Measurements from ENCODE around the gene AMOTL1.

Gene AMOTL1

GRCh38 chr11:94895971-94896370 is 127.8 kb downstream of the AMOTL1 start:
- H3K23ac ChIP-seq (ENCODE audit: low read length in 2 of 2), result no peak overlapping the region
- DNase-seq, result peak; percentile 81
- no peak overlapping the region for H2BK120ac ChIP-seq (ENCODE audit: low read depth, low read length)
- peak overlapping the region in 1 of 2 experiments; percentile 36 for H3K14ac ChIP-seq (ENCODE audit: low read length in 2 of 2)
- H2BK15ac ChIP-seq (ENCODE audit: low read depth, poor library complexity, severe bottlenecking), result no peak overlapping the region
- H4K91ac ChIP-seq (ENCODE audit: low read length), result no peak overlapping the region
- no peaks in the 10 kb centered on the region for H3K27me3 ChIP-seq (ENCODE audit: control insufficient read depth in 1 of 2, insufficient read depth in 1 of 2, low read length in 2 of 2)
- no peak overlapping the region for H3K4ac ChIP-seq (ENCODE audit: low read depth in 1 of 2, low read length in 2 of 2)
- H2BK12ac ChIP-seq (ENCODE audit: low read length in 2 of 2), result no peak overlapping the region
- H3K36me3 ChIP-seq (ENCODE audit: control insufficient read depth in 1 of 2, insufficient read depth in 2 of 2, low read depth in 1 of 2, low read length in 2 of 2), result peaks cover 8 to 38% of the 10 kb centered on the region in 2 experiments
- peaks cover 37% of the 10 kb centered on the region for H3K9me3 ChIP-seq (ENCODE audit: control insufficient read depth, low read length)
- peak overlapping the region in 1 of 2 experiments; percentile 73 for H3K18ac ChIP-seq (ENCODE audit: low read depth in 1 of 2, low read length in 2 of 2)
- no peak overlapping the region for H3K4me3 ChIP-seq (ENCODE audit: insufficient read depth in 1 of 2, low read depth in 1 of 2, low read length in 2 of 2)
- H4K8ac ChIP-seq (ENCODE audit: low read length), result no peak overlapping the region
- H3K4me2 ChIP-seq (ENCODE audit: low read length, poor library complexity, severe bottlenecking), result no peak overlapping the region
- H2BK5ac ChIP-seq (ENCODE audit: low read depth, low read length, poor library complexity, severe bottlenecking), result no peak overlapping the region
- peak overlapping the region; percentile 74 for H2AK5ac ChIP-seq (ENCODE audit: low read length, severe bottlenecking)
- H3K27ac ChIP-seq (ENCODE audit: low read length, poor library complexity, severe bottlenecking), result peak overlapping the region; percentile 56
- 60% methylated on average over 2 of the region's 2 CpGs for WGBS
- H3K4me1 ChIP-seq (ENCODE audit: control insufficient read depth, insufficient read depth, low read depth, low read length), result peaks cover 4% of the 10 kb centered on the region
- H3K9ac ChIP-seq (ENCODE audit: low read length), result no peak overlapping the region
- peaks cover 14% of the 10 kb centered on the region for H3K79me1 ChIP-seq (replicated peaks; ENCODE audit: low read length, poor library complexity, severe bottlenecking)
- no peak overlapping the region for H2AFZ ChIP-seq (ENCODE audit: low read depth, low read length)

GRCh38 chr11:94897330-94897768 is 129.2 kb downstream of the AMOTL1 start:
- Histone ChIP-seq H3K4ac (ENCODE audit: low read depth in 1 of 2, low read length in 2 of 2) (no peak overlapping the region), H3K18ac (ENCODE audit: low read depth in 1 of 2, low read length in 2 of 2) (no peak overlapping the region), H2BK15ac (ENCODE audit: low read depth, poor library complexity, severe bottlenecking) (no peak overlapping the region), H2AFZ (ENCODE audit: low read depth, low read length) (no peak overlapping the region), H3K36me3 (ENCODE audit: control insufficient read depth in 1 of 2, insufficient read depth in 2 of 2, low read depth in 1 of 2, low read length in 2 of 2) (peaks cover 8 to 44% of the 10 kb centered on the region in 2 experiments), H3K27ac (ENCODE audit: low read length, poor library complexity, severe bottlenecking) (no peak overlapping the region), H4K8ac (ENCODE audit: low read length) (no peak overlapping the region), H3K9ac (ENCODE audit: low read length) (no peak overlapping the region), H3K79me1 (replicated peaks; ENCODE audit: low read length, poor library complexity, severe bottlenecking) (peaks cover 16% of the 10 kb centered on the region), H2AK5ac (ENCODE audit: low read length, severe bottlenecking) (no peak overlapping the region), H2BK120ac (ENCODE audit: low read depth, low read length) (no peak overlapping the region), H4K91ac (ENCODE audit: low read length) (no peak overlapping the region), H3K4me3 (ENCODE audit: insufficient read depth in 1 of 2, low read depth in 1 of 2, low read length in 2 of 2) (no peak overlapping the region), H3K4me1 (ENCODE audit: control insufficient read depth, insufficient read depth, low read depth, low read length) (peaks cover 4% of the 10 kb centered on the region), H2BK12ac (ENCODE audit: low read length in 2 of 2) (no peak overlapping the region), H2BK5ac (ENCODE audit: low read depth, low read length, poor library complexity, severe bottlenecking) (no peak overlapping the region), H3K27me3 (ENCODE audit: control insufficient read depth in 1 of 2, insufficient read depth in 1 of 2, low read length in 2 of 2) (no peaks in the 10 kb centered on the region), H3K4me2 (ENCODE audit: low read length, poor library complexity, severe bottlenecking) (no peak overlapping the region), H3K23ac (ENCODE audit: low read length in 2 of 2) (no peak overlapping the region), H3K9me3 (ENCODE audit: control insufficient read depth, low read length) (peaks cover 30% of the 10 kb centered on the region), H3K14ac (ENCODE audit: low read length in 2 of 2) (no peak overlapping the region)
- DNase-seq, result peak; percentile 66
- 0% methylated on average over 1 of the region's 1 CpG for WGBS

- peaks cover 12 to 28% of the 10 kb centered on the region in 2 experiments for H3K36me3 ChIP-seq (ENCODE audit: control insufficient read depth in 1 of 2, insufficient read depth in 2 of 2, low read depth in 1 of 2, low read length in 2 of 2)
- 100% methylated on average over 1 of the region's 2 CpGs for WGBS
- no peak overlapping the region for H2AFZ ChIP-seq (ENCODE audit: low read depth, low read length)
- peaks cover 17% of the 10 kb centered on the region for H3K9me3 ChIP-seq (ENCODE audit: control insufficient read depth, low read length)
- no peak overlapping the region for H3K23ac ChIP-seq (ENCODE audit: low read length in 2 of 2)
- no peak overlapping the region for H3K4ac ChIP-seq (ENCODE audit: low read depth in 1 of 2, low read length in 2 of 2)
- no peak overlapping the region for H4K91ac ChIP-seq (ENCODE audit: low read length)
- no peak overlapping the region for H2BK5ac ChIP-seq (ENCODE audit: low read depth, low read length, poor library complexity, severe bottlenecking)
- no peak overlapping the region for H2AK5ac ChIP-seq (ENCODE audit: low read length, severe bottlenecking)
- H3K18ac ChIP-seq (ENCODE audit: low read depth in 1 of 2, low read length in 2 of 2), result no peak overlapping the region
- DNase-seq, result no peak
- peak overlapping the region; percentile 23 for H4K8ac ChIP-seq (ENCODE audit: low read length)
- H3K27ac ChIP-seq (ENCODE audit: low read length, poor library complexity, severe bottlenecking), result no peak overlapping the region
- no peak overlapping the region for H3K14ac ChIP-seq (ENCODE audit: low read length in 2 of 2)
- H3K9ac ChIP-seq (ENCODE audit: low read length), result no peak overlapping the region
- H3K79me1 ChIP-seq (replicated peaks; ENCODE audit: low read length, poor library complexity, severe bottlenecking), result peaks cover 6% of the 10 kb centered on the region
- no peak overlapping the region for H2BK120ac ChIP-seq (ENCODE audit: low read depth, low read length)
- no peak overlapping the region for H3K4me2 ChIP-seq (ENCODE audit: low read length, poor library complexity, severe bottlenecking)
- H3K27me3 ChIP-seq (ENCODE audit: control insufficient read depth in 1 of 2, insufficient read depth in 1 of 2, low read length in 2 of 2), result no peaks in the 10 kb centered on the region
- peaks cover 3% of the 10 kb centered on the region for H3K4me1 ChIP-seq (ENCODE audit: control insufficient read depth, insufficient read depth, low read depth, low read length)
- no peak overlapping the region for H3K4me3 ChIP-seq (ENCODE audit: insufficient read depth in 1 of 2, low read depth in 1 of 2, low read length in 2 of 2)
- no peak overlapping the region for H2BK15ac ChIP-seq (ENCODE audit: low read depth, poor library complexity, severe bottlenecking)
- H2BK12ac ChIP-seq (ENCODE audit: low read length in 2 of 2), result no peak overlapping the region
Measured at GRCh38 chr11:94907226-94907625, 139.1 kb downstream of the AMOTL1 start.

GRCh38 chr11:94909371-94909820 is 141.2 kb downstream of the AMOTL1 start:
- Histone ChIP-seq H3K14ac (ENCODE audit: low read length in 2 of 2) (peak overlapping the region in 1 of 2 experiments; percentile 53), H4K8ac (ENCODE audit: low read length) (no peak overlapping the region), H3K9me3 (ENCODE audit: control insufficient read depth, low read length) (peaks cover 9% of the 10 kb centered on the region), H3K9ac (ENCODE audit: low read length) (no peak overlapping the region), H3K36me3 (ENCODE audit: control insufficient read depth in 1 of 2, insufficient read depth in 2 of 2, low read depth in 1 of 2, low read length in 2 of 2) (peaks cover 15 to 27% of the 10 kb centered on the region in 2 experiments), H4K91ac (ENCODE audit: low read length) (no peak overlapping the region), H2BK5ac (ENCODE audit: low read depth, low read length, poor library complexity, severe bottlenecking) (no peak overlapping the region), H3K4ac (ENCODE audit: low read depth in 1 of 2, low read length in 2 of 2) (no peak overlapping the region), H3K4me1 (ENCODE audit: control insufficient read depth, insufficient read depth, low read depth, low read length) (peaks cover 5% of the 10 kb centered on the region), H2AK5ac (ENCODE audit: low read length, severe bottlenecking) (no peak overlapping the region), H3K27ac (ENCODE audit: low read length, poor library complexity, severe bottlenecking) (no peak overlapping the region), H3K18ac (ENCODE audit: low read depth in 1 of 2, low read length in 2 of 2) (peak overlapping the region; percentile 16 to 67), H3K4me2 (ENCODE audit: low read length, poor library complexity, severe bottlenecking) (no peak overlapping the region), H3K27me3 (ENCODE audit: control insufficient read depth in 1 of 2, insufficient read depth in 1 of 2, low read length in 2 of 2) (no peaks in the 10 kb centered on the region), H2AFZ (ENCODE audit: low read depth, low read length) (no peak overlapping the region), H2BK15ac (ENCODE audit: low read depth, poor library complexity, severe bottlenecking) (no peak overlapping the region), H2BK120ac (ENCODE audit: low read depth, low read length) (peak overlapping the region; percentile 13), H3K79me1 (replicated peaks; ENCODE audit: low read length, poor library complexity, severe bottlenecking) (peaks cover 6% of the 10 kb centered on the region), H3K4me3 (ENCODE audit: insufficient read depth in 1 of 2, low read depth in 1 of 2, low read length in 2 of 2) (no peak overlapping the region), H3K23ac (ENCODE audit: low read length in 2 of 2) (no peak overlapping the region), H2BK12ac (ENCODE audit: low read length in 2 of 2) (peak overlapping the region in 1 of 2 experiments; percentile 0)
- DNase-seq, result peak; percentile 89
- 32% methylated on average over 4 of the region's 4 CpGs for WGBS
